Fibroblast of the aortic adventitia (primary cell): ENCODE measurements around the gene ZNF511. TPM values are rescaled to one million over a fixed set of nuclear protein-coding genes. Genes with fewer than 3 reads are reported as not detected.

Experiments used
- DNase-seq: peaks from one replicate; pipeline ENCODE4 v3.0.0-alpha.2; 2010; ENCODE audit warnings: low read depth
- H3K4me3 ChIP-seq: 2 replicates; pipeline ENCODE4 v1.5.1; 2011; ENCODE audit warnings: low read depth, mild to moderate bottlenecking, control low read depth, low read length, moderate library complexity
- CTCF ChIP-seq: IDR thresholded peaks from 2 replicates; pipeline ENCODE4 v1.5.1; 2011; ENCODE audit warnings: mild to moderate bottlenecking, low read length, control low read depth, inconsistent platforms; ENCODE audit not compliant: insufficient read depth
- total RNA-seq: library from RNA; depleted of rRNA; stranded (reverse); fragments of >200 nt; gene quantifications from 2 replicates; pipeline ENCODE4 v1.2.3, GENCODE V29; 2012; ENCODE audit warnings: low replicate concordance

Gene ZNF511
- total RNA-seq, 1 donor, result 22.1 TPM

- no peak overlapping the region for H3K4me3 ChIP-seq
- TF ChIP-seq CTCF, result no peak
- no peak for DNase-seq
Observed at GRCh38 chr10:133309720-133310398, 1.1 kb downstream of the ZNF511 start.

- TF ChIP-seq CTCF, result no peak
- H3K4me3 ChIP-seq, result no peak overlapping the region
- no peak for DNase-seq
Observed at GRCh38 chr10:133310399-133310755, 1.7 kb downstream of the ZNF511 start.

- H3K4me3 ChIP-seq, result no peak overlapping the region
- no peak for TF ChIP-seq CTCF
- DNase-seq, result no peak
Observed at GRCh38 chr10:133310789-133311188, 2.1 kb downstream of the ZNF511 start.

GRCh38 chr10:133311570-133311969 lies 2.9 kb downstream of the ZNF511 start:
- TF ChIP-seq CTCF, result no peak
- H3K4me3 ChIP-seq, result no peak overlapping the region
- no peak for DNase-seq

GRCh38 chr10:133312016-133312768 lies 3.5 kb downstream of the ZNF511 start:
- DNase-seq, result no peak
- TF ChIP-seq CTCF, result no peak
- no peak overlapping the region for H3K4me3 ChIP-seq

- DNase-seq, result no peak
- TF ChIP-seq CTCF, result no peak
- no peak overlapping the region for H3K4me3 ChIP-seq
Observed at GRCh38 chr10:133312769-133313145, 4.0 kb downstream of the ZNF511 start.
